K562 treated with DMSO at 1 percent for 24 hours (cell line): ENCODE results near the gene RPL38. TPM values are rescaled to one million over a fixed set of nuclear protein-coding genes. Genes with fewer than 3 reads are reported as not detected.

ENCODE experiments used
- total RNA-seq: library from RNA; unstranded; fragments of 300-600 nt; gene quantifications from 2 replicates; pipeline ENCODE4 v1.2.3, GENCODE V29; 2022; ENCODE audit warnings: low read depth; ENCODE audit not compliant: insufficient read depth

Gene RPL38
- total RNA-seq: 2,047 and 2,073 TPM in 2 replicates

DNA sequence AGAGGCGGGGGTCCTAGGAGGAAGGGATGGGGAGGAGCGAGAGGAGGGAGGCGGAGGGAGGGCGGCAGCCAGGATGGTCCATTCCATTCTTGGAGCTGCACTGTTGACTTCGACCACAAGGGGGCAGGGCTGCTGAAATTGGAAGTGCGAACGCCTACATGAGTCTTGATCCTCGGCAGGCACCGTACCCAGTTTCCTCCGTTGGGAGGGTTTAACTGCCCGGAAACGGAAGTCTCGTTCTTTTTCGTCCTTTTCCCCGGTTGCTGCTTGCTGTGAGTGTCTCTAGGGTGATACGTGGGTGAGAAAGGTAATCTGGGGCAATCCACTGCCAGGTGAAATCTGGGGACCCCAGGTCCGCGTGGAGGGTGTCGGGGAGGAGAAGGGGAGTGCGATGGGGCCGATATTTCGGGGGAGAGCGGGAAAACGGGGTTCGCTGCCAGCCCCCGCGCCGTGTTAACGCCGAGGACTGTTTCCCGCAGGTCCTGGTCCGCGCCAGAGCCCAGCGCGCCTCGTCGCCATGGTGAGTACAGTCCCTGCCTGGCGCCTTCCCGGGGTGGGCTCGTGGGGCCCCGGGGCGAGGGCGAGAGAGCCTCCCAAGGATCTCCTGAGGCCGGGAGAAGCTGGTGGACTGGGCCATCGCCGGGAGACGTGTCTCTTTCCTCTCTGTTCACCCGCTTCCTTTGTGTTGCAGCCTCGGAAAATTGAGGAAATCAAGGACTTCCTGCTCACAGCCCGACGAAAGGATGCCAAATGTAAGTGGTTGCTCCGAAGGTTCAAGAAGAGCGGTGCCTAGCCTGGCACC lies at the start of gene RPL38:
RPL38 (plus strand) TSS at position 240 of the 802 bp plus-strand sequence; CDS start at position 518, 278 bp downstream.

GRCh38 chr17:74212913-74213791 lies 9.7 kb downstream of the RPL38 start, which contains the start of gene TTYH2:
TSS of gene TTYH2 (plus strand) at chr17:74213571. CDS start at chr17:74213588, 17 bp downstream.

Other genes starting within 250 kb of the RPL38 start
- 1.9 and 3.7 TPM in 2 replicates for gene TTYH2, start 9.9 kb downstream of the RPL38 start, total RNA-seq
- gene DNAI2, start 70.6 kb downstream of the RPL38 start, total RNA-seq: not detected in 2 replicates
- gene KIF19, start 122.5 kb downstream of the RPL38 start, total RNA-seq: 0.10 TPM in 1 of 2 replicates, not detected in the other
- 0.20 TPM in 1 of 2 replicates, not detected in the other for gene BTBD17, start 158.2 kb downstream of the RPL38 start, total RNA-seq
- not detected in 2 replicates for gene GPR142, start 163.8 kb downstream of the RPL38 start, total RNA-seq
- gene GPRC5C, start 228.4 kb downstream of the RPL38 start, total RNA-seq: 10.6 and 11.4 TPM in 2 replicates